Measurements from ENCODE around the gene CEACAM21. TPM values are rescaled to one million over a fixed set of nuclear protein-coding genes. Genes with fewer than 3 reads are reported as not detected.

CEACAM21 gene
- total RNA-seq, 1 experiment from 2014 or later = not detected

- no peak for DNase-seq (ENCODE audit: low read depth)
- in situ Hi-C loops (cut with HindIII; ENCODE audit: low pct_unique_long_range_greater_than_20kb, low sequenced_read_pairs) = no loop called here
Measured at GRCh38 chr19:41546961-41547360, 29.0 kb upstream of the CEACAM21 start.

GRCh38 chr19:41547569-41547968 is 28.4 kb upstream of the CEACAM21 start:
- in situ Hi-C loops (cut with HindIII; ENCODE audit: low pct_unique_long_range_greater_than_20kb, low sequenced_read_pairs) = no loop called here

GRCh38 chr19:41548047-41548446 is 27.9 kb upstream of the CEACAM21 start:
- no peak for DNase-seq (ENCODE audit: low read depth)
- in situ Hi-C loops (cut with HindIII; ENCODE audit: low pct_unique_long_range_greater_than_20kb, low sequenced_read_pairs) = no loop called here

More at GRCh38 chr19:41547569-41547968, 28.4 kb upstream of the CEACAM21 start:
- DNase-seq (ENCODE audit: low read depth) = no peak

- in situ Hi-C loops (cut with HindIII; ENCODE audit: low pct_unique_long_range_greater_than_20kb, low sequenced_read_pairs) = no loop called here
- no peak for DNase-seq (ENCODE audit: low read depth)
Measured at GRCh38 chr19:41548954-41549688, 26.8 kb upstream of the CEACAM21 start.

DNA sequence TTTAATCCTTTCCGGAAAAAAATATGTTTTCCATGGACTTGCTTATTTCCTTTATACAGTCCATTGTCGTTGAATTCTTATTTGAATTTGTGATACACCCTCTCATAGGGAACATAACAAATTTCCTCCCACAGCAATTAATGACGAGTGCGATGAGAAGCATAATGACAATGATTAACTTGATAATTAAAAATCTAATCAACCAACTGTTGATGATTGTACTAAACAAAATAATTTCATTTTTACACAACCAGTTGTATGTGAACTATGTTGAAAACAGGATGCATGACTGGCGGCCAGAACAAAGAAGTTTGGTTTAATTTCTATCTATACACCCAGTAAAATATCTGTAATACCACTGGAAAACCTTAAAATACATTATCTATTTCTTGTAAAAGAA is 26.1 kb upstream of the CEACAM21 start:
- in situ Hi-C loops (cut with HindIII; ENCODE audit: low pct_unique_long_range_greater_than_20kb, low sequenced_read_pairs) = no loop called here
- DNase-seq (ENCODE audit: low read depth) = no peak

DNA sequence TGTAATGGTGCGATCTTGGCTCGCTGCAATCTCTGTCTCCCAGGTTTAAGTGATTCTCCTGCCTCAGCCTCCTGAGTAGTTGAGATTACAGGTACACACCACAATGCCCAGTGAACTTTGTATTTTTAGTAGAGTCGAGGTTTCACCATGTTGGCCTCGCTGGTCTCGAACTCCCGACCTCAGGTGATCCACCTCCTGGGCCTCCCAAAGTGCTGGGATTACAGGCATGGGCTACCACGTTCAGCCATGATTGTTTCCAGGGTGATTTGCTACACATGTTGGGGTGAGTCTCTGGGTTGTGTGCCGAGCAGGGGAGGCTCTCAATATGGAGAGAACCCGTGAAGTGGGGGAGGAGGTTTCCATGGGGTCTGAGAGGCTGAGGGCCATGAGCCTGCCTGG is 24.8 kb upstream of the CEACAM21 start:
- in situ Hi-C loops (cut with HindIII; ENCODE audit: low pct_unique_long_range_greater_than_20kb, low sequenced_read_pairs) = no loop called here
- DNase-seq (ENCODE audit: low read depth) = no peak

- in situ Hi-C loops (cut with HindIII; ENCODE audit: low pct_unique_long_range_greater_than_20kb, low sequenced_read_pairs) = no loop called here
- no peak for DNase-seq (ENCODE audit: low read depth)
Measured at GRCh38 chr19:41551711-41552110, 24.3 kb upstream of the CEACAM21 start.

DNA sequence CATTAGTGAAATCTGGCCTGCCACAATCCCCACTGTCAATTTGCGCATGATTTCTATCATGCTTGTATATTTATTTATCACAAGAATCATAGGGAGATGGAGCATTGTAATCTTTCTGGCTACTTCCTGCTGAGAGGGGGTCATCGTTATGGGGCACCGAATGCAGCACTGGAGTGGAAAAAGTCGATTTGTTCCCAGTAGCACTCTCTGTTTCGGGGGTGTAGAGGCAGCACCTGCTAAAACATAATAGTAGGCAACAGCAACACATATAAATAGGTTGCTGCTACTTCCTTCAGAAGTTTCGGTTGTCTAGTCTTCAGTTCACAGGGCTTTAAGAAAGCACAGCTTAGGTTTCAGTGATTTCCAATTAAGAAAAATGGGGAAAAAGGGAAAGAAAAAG is 23.4 kb upstream of the CEACAM21 start:
- in situ Hi-C loops (cut with HindIII; ENCODE audit: low pct_unique_long_range_greater_than_20kb, low sequenced_read_pairs) = no loop called here
- DNase-seq (ENCODE audit: low read depth) = no peak

GRCh38 chr19:41553804-41554203 is 22.2 kb upstream of the CEACAM21 start:
- in situ Hi-C loops (cut with HindIII; ENCODE audit: low pct_unique_long_range_greater_than_20kb, low sequenced_read_pairs) = no loop called here
- no peak for DNase-seq (ENCODE audit: low read depth)

GRCh38 chr19:41554907-41555306 is 21.1 kb upstream of the CEACAM21 start:
- no peak for DNase-seq (ENCODE audit: low read depth)
- in situ Hi-C loops (cut with HindIII; ENCODE audit: low pct_unique_long_range_greater_than_20kb, low sequenced_read_pairs) = no loop called here

GRCh38 chr19:41555748-41556147 is 20.2 kb upstream of the CEACAM21 start:
- DNase-seq (ENCODE audit: low read depth) = no peak
- in situ Hi-C loops (cut with HindIII; ENCODE audit: low pct_unique_long_range_greater_than_20kb, low sequenced_read_pairs) = no loop called here

DNA sequence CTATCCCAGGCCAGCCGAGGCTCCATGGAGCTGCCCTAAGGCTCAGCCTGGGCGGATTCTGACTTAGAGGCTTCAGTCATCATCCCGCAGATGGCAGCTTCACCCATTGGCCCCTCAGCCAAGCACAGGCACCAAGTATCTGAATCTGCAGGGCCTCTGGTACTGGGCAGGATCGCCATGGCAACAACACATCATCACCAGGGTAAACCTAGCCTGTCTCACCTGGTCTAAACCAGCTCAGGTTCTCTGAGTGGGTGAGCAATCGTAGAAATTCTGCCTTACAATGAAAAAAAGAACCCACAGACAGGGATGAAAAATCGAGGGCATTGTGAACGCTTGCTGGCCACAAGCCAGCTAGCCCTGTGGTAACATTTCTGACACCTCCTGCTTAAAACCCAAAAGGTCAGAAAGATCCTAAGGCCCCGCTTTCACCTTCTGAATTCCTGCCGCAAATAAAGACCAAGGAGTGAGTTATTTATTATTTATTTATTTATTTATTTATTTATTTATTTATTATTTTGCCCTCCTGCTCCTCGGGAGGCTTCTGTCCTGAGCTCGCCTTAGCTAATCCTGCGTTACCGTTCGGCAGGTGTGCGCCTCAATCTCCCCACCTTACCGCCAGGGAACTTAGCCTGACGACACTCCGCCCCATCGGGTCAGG is 12.0 kb upstream of the CEACAM21 start:
- in situ Hi-C loops (cut with HindIII; ENCODE audit: low pct_unique_long_range_greater_than_20kb, low sequenced_read_pairs) = no loop called here
- no peak for DNase-seq (ENCODE audit: low read depth)

GRCh38 chr19:41564515-41565378 is 11.2 kb upstream of the CEACAM21 start:
- no peak for DNase-seq (ENCODE audit: low read depth)
- in situ Hi-C loops (cut with HindIII; ENCODE audit: low pct_unique_long_range_greater_than_20kb, low sequenced_read_pairs) = no loop called here

DNA sequence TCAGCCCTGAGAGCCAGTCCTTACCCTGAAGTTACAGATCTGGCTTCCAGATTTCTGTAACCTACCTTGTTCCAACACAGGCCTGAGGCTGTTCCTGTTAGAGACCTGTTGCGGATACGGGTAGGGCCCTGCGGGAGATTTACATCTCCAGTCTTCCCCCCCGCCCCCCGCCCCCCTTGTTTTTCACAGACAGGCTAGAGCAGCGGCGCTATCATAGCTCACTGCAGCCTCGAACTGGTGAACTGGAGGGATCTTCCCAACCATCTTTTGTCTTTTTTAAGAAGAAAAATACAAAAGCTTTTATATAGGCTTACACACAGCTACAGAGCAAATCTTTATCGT is 10.6 kb upstream of the CEACAM21 start:
- no peak for DNase-seq (ENCODE audit: low read depth)
- in situ Hi-C loops (cut with HindIII; ENCODE audit: low pct_unique_long_range_greater_than_20kb, low sequenced_read_pairs) = no loop called here

GRCh38 chr19:41566001-41566400 is 10.0 kb upstream of the CEACAM21 start:
- in situ Hi-C loops (cut with HindIII; ENCODE audit: low pct_unique_long_range_greater_than_20kb, low sequenced_read_pairs) = no loop called here
- no peak for DNase-seq (ENCODE audit: low read depth)

- in situ Hi-C loops (cut with HindIII; ENCODE audit: low pct_unique_long_range_greater_than_20kb, low sequenced_read_pairs) = loop anchor here (5.0 kb wide), 1 partner anchor 37 kb away; no protein-coding TSS in a partner anchor
- no peak for DNase-seq (ENCODE audit: low read depth)
Measured at GRCh38 chr19:41569481-41570150, 6.3 kb upstream of the CEACAM21 start.

- no peak for DNase-seq (ENCODE audit: low read depth)
- in situ Hi-C loops (cut with HindIII; ENCODE audit: low pct_unique_long_range_greater_than_20kb, low sequenced_read_pairs) = loop anchor here (5.0 kb wide), 1 partner anchor 38 kb away; no protein-coding TSS in a partner anchor
Measured at GRCh38 chr19:41570179-41570578, 5.8 kb upstream of the CEACAM21 start.

- in situ Hi-C loops (cut with HindIII; ENCODE audit: low pct_unique_long_range_greater_than_20kb, low sequenced_read_pairs) = loop anchor here (5.0 kb wide), 1 partner anchor 38 kb away; no protein-coding TSS in a partner anchor
- peak; percentile 65 for DNase-seq (ENCODE audit: low read depth)
Measured at GRCh38 chr19:41570639-41571112, 5.3 kb upstream of the CEACAM21 start.
